A549 (cell line): Measurements from ENCODE around the gene ADIPOQ.

Experiments used
- BHLHE40 ChIP-seq: IDR thresholded peaks from 2 replicates; pipeline ENCODE4 v1.6.1; 2012; ENCODE audit warnings: low read depth, low read length, inconsistent platforms
- CHD2 ChIP-seq: fragments of 150-350 bp; IDR thresholded peaks from 2 replicates; pipeline ENCODE4 v1.6.1; 2014; ENCODE audit warnings: low read length; ENCODE audit not compliant: partially characterized antibody
- CTCF ChIP-seq: fragments of >200 bp; sonication (Bioruptor Twin); formaldehyde crosslinking; IDR thresholded peaks from 3 replicates; pipeline ENCODE4 v1.5.1; 2016
- E2F6 ChIP-seq: IDR thresholded peaks from 2 replicates; pipeline ENCODE4 v1.6.1; 2012; ENCODE audit warnings: low read depth, borderline replicate concordance
- ELK1 ChIP-seq: fragments of 150-350 bp; IDR thresholded peaks from 2 replicates; pipeline ENCODE4 v1.6.1; 2014; ENCODE audit warnings: low read depth, mild to moderate bottlenecking, low read length
- GATA3 ChIP-seq: IDR thresholded peaks from 2 replicates; pipeline ENCODE4 v1.6.1; 2012; ENCODE audit warnings: borderline replicate concordance
- HDAC2 ChIP-seq: fragments of 200-600 bp; sonication (generic); IDR thresholded peaks from 2 replicates; pipeline ENCODE4 v1.6.1; 2016
- MAFK ChIP-seq: fragments of 450-650 bp; IDR thresholded peaks from 2 replicates; pipeline ENCODE4 v1.6.1; 2014; ENCODE audit not compliant: partially characterized antibody
- NPAS2 ChIP-seq: fragments of 250-450 bp; sonication (Bioruptor Pico); IDR thresholded peaks from 2 replicates; pipeline ENCODE4 v1.8.0; 2022; ENCODE audit warnings: mild to moderate bottlenecking, moderate library complexity, borderline replicate concordance
- POLR2A ChIP-seq: IDR thresholded peaks from 2 replicates; pipeline ENCODE4 v1.6.1; 2012; ENCODE audit warnings: mild to moderate bottlenecking, low read length
- POLR2AphosphoS2 ChIP-seq: conservative IDR thresholded peaks from 2 replicates; pipeline ENCODE4 v1.6.1; 2012; ENCODE audit warnings: low read length, improper control_type of control experiment, inconsistent platforms
- REST ChIP-seq: fragments of 200-600 bp; sonication (generic); IDR thresholded peaks from 2 replicates; pipeline ENCODE4 v1.6.1; 2016; ENCODE audit warnings: antibody characterized with exemption, mild to moderate bottlenecking, moderate library complexity
- SREBF2 ChIP-seq: fragments of 450-650 bp; IDR thresholded peaks from 2 replicates; pipeline ENCODE4 v1.6.1; 2014; ENCODE audit warnings: mild to moderate bottlenecking, moderate library complexity
- ZFP36 ChIP-seq: fragments of 450-650 bp; IDR thresholded peaks from 2 replicates; pipeline ENCODE4 v1.6.1; 2014; ENCODE audit warnings: borderline replicate concordance; ENCODE audit not compliant: partially characterized antibody

- TF ChIP-seq POLR2A (no peak), CTCF (no peak), GATA3 (no peak), REST (no peak), SREBF2 (no peak), ZFP36 (no peak), NPAS2 (CRISPR knock-in tag) (no peak), CHD2 (no peak), HDAC2 (no peak), MAFK (no peak), POLR2AphosphoS2 (no peak), BHLHE40 (no peak), ELK1 (no peak), E2F6 (no peak)
Measured at GRCh38 chr3:186886202-186886981, 43.9 kb downstream of the ADIPOQ start.
